ENCODE measurements around the gene DNAAF8. TPM values are rescaled to one million over a fixed set of nuclear protein-coding genes. Genes with fewer than 3 reads are reported as not detected.
"Not testable (repeated sequence)": the region's sequence is repeated elsewhere in the genome, so short reads cannot be mapped to it uniquely, and the experiment has no call there.

DNAAF8 gene
- total and polyA plus RNA-seq, 10 donors: 0.17 to 1.2 (median 0.57) TPM; not detected in 3

DNA sequence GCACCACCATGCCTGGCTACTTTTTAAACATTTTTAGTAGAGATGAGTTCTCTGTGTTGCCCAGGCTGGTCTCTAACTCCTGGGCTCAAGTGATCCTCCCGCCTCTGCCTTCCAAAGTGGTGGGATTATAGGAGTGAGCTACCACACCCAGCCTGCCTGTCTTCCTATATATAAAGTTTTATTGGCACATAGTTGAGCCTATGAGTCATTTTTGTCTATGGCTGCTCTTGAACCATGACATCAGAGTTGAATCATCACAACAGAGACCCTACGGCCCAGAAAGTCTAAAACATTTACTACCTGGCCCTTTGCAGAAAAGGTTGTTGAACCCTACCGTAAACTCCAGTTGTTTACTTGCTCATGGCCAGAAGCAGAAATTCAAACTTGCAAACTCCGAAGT, 45.9 kb downstream of the DNAAF8 start:
- Histone ChIP-seq H3K4me1 (no peaks in the 10 kb centered on the region), H3K9me3 (no peaks in the 10 kb centered on the region), H3K27ac (no peak overlapping the region), H3K36me3 (no peaks in the 10 kb centered on the region), H3K4me3 (no peak overlapping the region), H3K27me3 (replicated peaks in 1 of 7) (no peaks in the 10 kb centered on the region)
- DNase-seq: no peak
- 78 to 90% (median 85%) methylated on average over 4 of the region's 4 CpGs for WGBS, 5 donors
- no peak for TF ChIP-seq POLR2A (IDR thresholded peaks at IDR 0.05)
- no peak for TF ChIP-seq POLR2AphosphoS5 (IDR thresholded peaks at IDR 0.05)
- TF ChIP-seq CTCF (IDR thresholded peaks at IDR 0.05 in 8 of 11, conservative IDR thresholded peaks at IDR 0.05 in 3 of 11): no peak
- intact Hi-C loops (cut with DNase I; ENCODE audit: low total_unique reads): no loop called here

GRCh38 chr16:4783251-4783950, 49.1 kb downstream of the DNAAF8 start:
- 87 to 91% (median 88%) methylated on average over 9 to 25 of the region's 25 CpGs for WGBS, 5 donors
- intact Hi-C loops (cut with DNase I; ENCODE audit: low total_unique reads): no loop called here
- TF ChIP-seq POLR2A (IDR thresholded peaks at IDR 0.05) (no peak), CTCF (IDR thresholded peaks at IDR 0.05 in 8 of 11, conservative IDR thresholded peaks at IDR 0.05 in 3 of 11) (no peak), POLR2AphosphoS5 (IDR thresholded peaks at IDR 0.05) (no peak)
- Histone ChIP-seq H3K9me3 (no peaks in the 10 kb centered on the region), H3K27ac (no peak overlapping the region), H3K4me1 (no peaks in the 10 kb centered on the region), H3K36me3 (no peaks in the 10 kb centered on the region), H3K27me3 (replicated peaks in 1 of 7) (no peaks in the 10 kb centered on the region), H3K4me3 (no peak overlapping the region)
- no peak for DNase-seq

- no peak for TF ChIP-seq POLR2A (IDR thresholded peaks at IDR 0.05)
- WGBS, 5 donors: 73 to 89% (median 77%) methylated on average over 15 to 16 of the region's 16 CpGs
- no peaks in the 10 kb centered on the region for H3K9me3 ChIP-seq
- H3K4me1 ChIP-seq: no peaks in the 10 kb centered on the region
- H3K36me3 ChIP-seq: no peaks in the 10 kb centered on the region
- intact Hi-C loops (cut with DNase I; ENCODE audit: low total_unique reads): no loop called here
- no peak overlapping the region for H3K4me3 ChIP-seq
- no peak overlapping the region for H3K27ac ChIP-seq
- DNase-seq: no peak
- H3K27me3 ChIP-seq (replicated peaks in 1 of 7): no peaks in the 10 kb centered on the region
Observed at GRCh38 chr16:4783951-4784336, 49.6 kb downstream of the DNAAF8 start.

GRCh38 chr16:4784444-4784987, 50.2 kb downstream of the DNAAF8 start:
- DNase-seq; H3K4me3 ChIP-seq; H3K4me1 ChIP-seq; H3K9me3 ChIP-seq; H3K27me3 ChIP-seq (replicated peaks in 1 of 7); H3K27ac ChIP-seq; intact Hi-C loops (cut with DNase I; ENCODE audit: low total_unique reads); H3K36me3 ChIP-seq: not testable (repeated sequence)
- 82 to 93% (median 90%) methylated on average over 14 of the region's 14 CpGs for WGBS, 5 donors

DNA sequence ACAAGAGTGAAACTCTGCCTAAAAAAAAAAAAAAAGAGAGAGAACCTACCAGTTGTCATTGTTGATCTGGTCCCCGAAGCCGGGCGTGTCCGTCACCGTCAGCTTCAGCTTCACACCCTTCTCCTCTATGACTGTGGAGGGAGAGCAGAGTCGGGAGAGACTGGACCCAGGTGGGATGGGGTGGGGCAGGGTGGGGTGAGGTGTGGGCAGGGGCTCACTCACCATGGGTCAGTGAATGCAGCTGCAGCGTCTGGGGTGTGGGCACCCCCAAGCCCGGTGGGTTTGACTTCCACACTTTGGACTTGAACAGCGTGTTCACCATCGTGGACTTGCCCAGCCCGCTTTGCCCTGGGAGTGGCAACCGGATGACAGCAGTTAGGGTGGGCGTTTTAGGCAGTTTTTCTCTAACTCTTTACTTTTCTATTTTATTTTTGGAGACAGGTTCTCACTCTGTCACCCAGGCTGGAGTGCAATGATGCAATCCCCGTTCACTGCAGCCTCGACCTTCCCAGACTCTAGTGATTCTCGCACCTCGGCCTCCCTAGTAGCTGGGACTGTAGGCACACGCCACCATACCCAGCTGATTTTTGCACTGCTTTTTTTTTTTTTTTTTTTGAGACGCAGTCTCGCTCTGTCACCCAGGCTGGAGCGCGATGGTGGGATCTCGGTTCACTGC, 51.6 kb downstream of the DNAAF8 start:
- no peaks in the 10 kb centered on the region for H3K27me3 ChIP-seq (replicated peaks in 1 of 7)
- no peaks in the 10 kb centered on the region for H3K9me3 ChIP-seq
- H3K36me3 ChIP-seq: no peaks in the 10 kb centered on the region
- 90 to 96% (median 94%) methylated on average over 23 of the region's 23 CpGs for WGBS, 5 donors
- no peaks in the 10 kb centered on the region for H3K4me1 ChIP-seq
- H3K27ac ChIP-seq: no peak overlapping the region
- no peak overlapping the region for H3K4me3 ChIP-seq
- no peak for TF ChIP-seq POLR2A (IDR thresholded peaks at IDR 0.05)
- TF ChIP-seq CTCF (IDR thresholded peaks at IDR 0.05 in 8 of 11, conservative IDR thresholded peaks at IDR 0.05 in 3 of 11): no peak
- TF ChIP-seq POLR2AphosphoS5 (IDR thresholded peaks at IDR 0.05): no peak
- intact Hi-C loops (cut with DNase I; ENCODE audit: low total_unique reads): no loop called here
- no peak for DNase-seq

All from spleen (tissue), 11 donors.